Measurements from ENCODE around the gene IGSF9B. TPM values are rescaled to one million over a fixed set of nuclear protein-coding genes. Genes with fewer than 3 reads are reported as not detected.

The IGSF9B gene
- total and polyA plus RNA-seq, 9 of the 15 experiments (the other 6 are each of a cell fraction or from before 2014, with no cell fraction given), result 0.09 TPM; not detected in 8

- ChIA-PET POLR2A (interaction anchor here (0.6 kb wide), 1 partner anchor 91 kb away, joined by 4 read pairs; no protein-coding TSS in a partner anchor), CTCF (ENCODE audit: low intra/inter-chr PET ratio) (no interaction called here)
- 0% methylated on average over 4 of the region's 7 CpGs for WGBS (ENCODE audit: insufficient coverage, low coverage, missing lambda C conversion rate)
- Histone ChIP-seq H4K20me1 (replicated peaks; ENCODE audit: control insufficient read depth, insufficient read depth, low read length) (no peaks in the 10 kb centered on the region), H3K4me2 (ENCODE audit: insufficient read depth, low read length) (no peak overlapping the region), H3K9me1 (ENCODE audit: control insufficient read depth, insufficient read depth, low read length) (no peaks in the 10 kb centered on the region), H3K4me3 (no peak overlapping the region), H3K27ac (ENCODE audit: extremely low read depth, low read depth, low read length) (no peak overlapping the region), H3K9me3 (replicated peaks; ENCODE audit: control insufficient read depth, insufficient read depth, low read depth, low read length) (no peaks in the 10 kb centered on the region), H3K36me3 (ENCODE audit: control insufficient read depth, insufficient read depth, low read length) (no peaks in the 10 kb centered on the region), H3K27me3 (ENCODE audit: control insufficient read depth in 2 of 2, insufficient read depth in 2 of 2, low read length in 2 of 2) (peaks cover 0 to 22% of the 10 kb centered on the region in 2 experiments; a peak in 3 of 5 replicates), H3K4me1 (replicated peaks in 1 of 2; ENCODE audit: control insufficient read depth in 2 of 2, insufficient read depth in 2 of 2, low read length in 2 of 2) (peaks cover 0 to 7% of the 10 kb centered on the region in 2 experiments; a peak in 2 of 5 replicates), H3K79me2 (ENCODE audit: control insufficient read depth, insufficient read depth, low read length) (no peaks in the 10 kb centered on the region), H3K9ac (ENCODE audit: insufficient read depth in 1 of 2, low read depth in 2 of 2, low read length in 2 of 2) (no peak overlapping the region), H2AFZ (ENCODE audit: low read depth, low read length) (no peak overlapping the region)
- TF ChIP-seq RAD21 (CRISPR knock-in tag; conservative IDR thresholded peaks at IDR 0.05 in 1 of 2, IDR thresholded peaks at IDR 0.05 in 1 of 2) (no peak), ELK1 (CRISPR knock-in tag; IDR thresholded peaks at IDR 0.05) (no peak), GATA2 (CRISPR knock-in tag; IDR thresholded peaks at IDR 0.05) (no peak), ELK3 (CRISPR knock-in tag; IDR thresholded peaks at IDR 0.05) (no peak), ZNF121 (CRISPR knock-in tag; conservative IDR thresholded peaks at IDR 0.05) (no peak), JUND (IDR thresholded peaks at IDR 0.05; ENCODE audit: borderline replicate concordance, low read depth, low read length) (no peak), JUND (tag; IDR thresholded peaks at IDR 0.05; ENCODE audit: borderline replicate concordance, low read depth, low read length) (no peak), HDAC1 (IDR thresholded peaks at IDR 0.05) (no peak), CREB1 (IDR thresholded peaks at IDR 0.05) (no peak), CREB1 (CRISPR knock-in tag; IDR thresholded peaks at IDR 0.05) (no peak), GTF2F1 (IDR thresholded peaks at IDR 0.05; ENCODE audit: low read depth, low read length) (no peak), ZNF780A (CRISPR knock-in tag; IDR thresholded peaks at IDR 0.05) (no peak)
- in situ Hi-C loops (cut with MboI), result no loop called here
- BruUV-seq (replicated peaks), result no TSS peak
- FAIRE-seq (no peak), ATAC-seq (no peak), DNase-seq (ENCODE audit: extremely low read depth in 1 of 4, low spot score in 3 of 4) (no peak)
- intact Hi-C loops (cut with micrococcal nuclease), result no loop called here
Observed at GRCh38 chr11:133966172-133966651, 9.4 kb upstream of the IGSF9B start.
